B cell (primary cell): Measurements from ENCODE around the gene GALNT6.

Experiments
- CTCF ChIP-seq: fragments of 200-600 bp; IDR thresholded peaks from one replicate; pipeline ENCODE4 v1.8.0; 2022; ENCODE audit warnings: antibody characterized with exemption, mild to moderate bottlenecking
- EZH2 ChIP-seq: IDR thresholded peaks from 2 replicates; pipeline ENCODE4 v1.6.1; 2012; ENCODE audit warnings: borderline replicate concordance, low read depth, mild to moderate bottlenecking, moderate library complexity, low read length; ENCODE audit not compliant: insufficient read depth, poor library complexity, severe bottlenecking

- TF ChIP-seq CTCF (no peak), EZH2 (no peak)
Measured at GRCh38 chr12:51360315-51360714, 30.9 kb downstream of the GALNT6 start.
